H9 (cell line): ENCODE measurements around the gene TOMM70. TPM values are rescaled to one million over a fixed set of nuclear protein-coding genes. Genes with fewer than 3 reads are reported as not detected.

ENCODE experiments used
- DNase-seq: peaks from one replicate; pipeline ENCODE4 v3.0.0-alpha.2; 2017
- H2AFZ ChIP-seq: one replicate; pipeline ENCODE4 v1.6.1; 2013; ENCODE audit warnings: mild to moderate bottlenecking, low read length, control low read depth, moderate library complexity
- H2AK5ac ChIP-seq: 2 replicates; pipeline ENCODE4 v1.6.1; 2013; ENCODE audit warnings: low read length, control low read depth, mixed read lengths; ENCODE audit not compliant: insufficient read length
- H2BK120ac ChIP-seq: one replicate; pipeline ENCODE4 v1.6.1; 2013; ENCODE audit warnings: low read depth, mild to moderate bottlenecking, low read length, control low read depth, inconsistent platforms; ENCODE audit not compliant: poor library complexity, severe bottlenecking
- H2BK12ac ChIP-seq: 2 replicates; pipeline ENCODE4 v1.6.1; 2013; ENCODE audit warnings: low read length, control low read depth, mixed read lengths, low read depth; ENCODE audit not compliant: insufficient read length
- H2BK15ac ChIP-seq: 2 replicates; pipeline ENCODE4 v1.6.1; 2013; ENCODE audit warnings: low read depth, low read length, control low read depth
- H2BK20ac ChIP-seq: one replicate; pipeline ENCODE4 v1.6.1; 2013; ENCODE audit warnings: low read depth, mild to moderate bottlenecking, low read length, control low read depth, inconsistent platforms; ENCODE audit not compliant: poor library complexity, severe bottlenecking
- H2BK5ac ChIP-seq: 2 replicates; pipeline ENCODE4 v1.6.1; 2013; ENCODE audit warnings: low read length, control low read depth, mixed read lengths; ENCODE audit not compliant: insufficient read length
- H3K14ac ChIP-seq: 2 replicates; pipeline ENCODE4 v1.6.1; 2013; ENCODE audit warnings: low read length, control low read depth; ENCODE audit not compliant: insufficient read depth
- H3K18ac ChIP-seq: 2 replicates; pipeline ENCODE4 v1.6.1; 2013; ENCODE audit warnings: low read depth, mild to moderate bottlenecking, mixed read lengths, low read length, control low read depth; ENCODE audit not compliant: insufficient read length
- H3K23ac ChIP-seq: 2 replicates; pipeline ENCODE4 v1.6.1; 2013; ENCODE audit warnings: low read length, control low read depth, mixed read lengths, low read depth; ENCODE audit not compliant: insufficient read length
- H3K23me2 ChIP-seq: 2 replicates; pipeline ENCODE4 v1.6.1; 2013; ENCODE audit warnings: low read depth, mild to moderate bottlenecking, mixed read lengths, low read length, control low read depth; ENCODE audit not compliant: insufficient read length, poor library complexity, severe bottlenecking
- H3K27ac ChIP-seq: 2 replicates; pipeline ENCODE4 v1.5.1; 2013; ENCODE audit warnings: low read length, control low read depth, mixed read lengths, low read depth; ENCODE audit not compliant: insufficient read length
- H3K27me3 ChIP-seq: 2 replicates; pipeline ENCODE4 v1.6.1; 2013; ENCODE audit warnings: low read length, control low read depth, inconsistent platforms; ENCODE audit not compliant: insufficient read depth
- H3K4ac ChIP-seq: 2 replicates; pipeline ENCODE4 v1.6.1; 2013; ENCODE audit warnings: low read depth, mild to moderate bottlenecking, control low read depth, inconsistent platforms, low read length, moderate library complexity
- H3K4me1 ChIP-seq: 2 replicates; pipeline ENCODE4 v1.6.1; 2013; ENCODE audit warnings: low read length, control low read depth, inconsistent platforms; ENCODE audit not compliant: insufficient read depth
- H3K4me2 ChIP-seq: 2 replicates; pipeline ENCODE4 v1.6.1; 2013; ENCODE audit warnings: low read length, control low read depth, mixed read lengths; ENCODE audit not compliant: insufficient read length, insufficient read depth
- H3K56ac ChIP-seq: 2 replicates; pipeline ENCODE4 v1.6.1; 2013; ENCODE audit warnings: low read depth, mild to moderate bottlenecking, mixed read lengths, low read length, control low read depth; ENCODE audit not compliant: insufficient read length
- H3K79me1 ChIP-seq: 2 replicates; pipeline ENCODE4 v1.6.1; 2013; ENCODE audit warnings: low read depth, mild to moderate bottlenecking, moderate library complexity, low read length, control low read depth, inconsistent platforms; ENCODE audit not compliant: insufficient read depth, poor library complexity, severe bottlenecking
- H3K79me2 ChIP-seq: 2 replicates; pipeline ENCODE4 v1.6.1; 2013; ENCODE audit warnings: low read length, control low read depth, inconsistent platforms; ENCODE audit not compliant: insufficient read depth
- H3K9ac ChIP-seq: 2 replicates; pipeline ENCODE4 v1.6.1; 2013; ENCODE audit warnings: low read length, control low read depth, mixed read lengths; ENCODE audit not compliant: insufficient read length; ENCODE audit errors: extremely low read depth
- H3K9me3 ChIP-seq: one replicate; pipeline ENCODE4 v1.6.1; 2013; ENCODE audit warnings: low read depth, low read length, inconsistent platforms; ENCODE audit not compliant: control insufficient read depth
- H3T11ph ChIP-seq: one replicate; pipeline ENCODE4 v1.6.1; 2013; ENCODE audit warnings: mild to moderate bottlenecking, low read length, control low read depth, inconsistent platforms
- H4K20me1 ChIP-seq: one replicate; pipeline ENCODE4 v1.6.1; 2013; ENCODE audit not compliant: control insufficient read depth, insufficient read length, insufficient read depth
- H4K5ac ChIP-seq: 2 replicates; pipeline ENCODE4 v1.6.1; 2013; ENCODE audit warnings: low read depth, mild to moderate bottlenecking, mixed read lengths, low read length, control low read depth; ENCODE audit not compliant: insufficient read length
- H4K8ac ChIP-seq: replicated peaks from 2 replicates; pipeline ENCODE4 v1.6.1; 2013; ENCODE audit warnings: low read length, control low read depth, mixed read lengths, low read depth; ENCODE audit not compliant: insufficient read length
- H4K91ac ChIP-seq: 2 replicates; pipeline ENCODE4 v1.6.1; 2013; ENCODE audit warnings: low read depth, mild to moderate bottlenecking, moderate library complexity, mixed read lengths, low read length, control low read depth; ENCODE audit not compliant: insufficient read length
- H3K27ac Mint-ChIP-seq, 3 experiments: 2 replicates in 2 of 3; 3 replicates in 1 of 3; pipeline ENCODE4 v1.8.0; 2020 to 2021; ENCODE audit warnings: mixed read lengths in 3 of 3, mild to moderate bottlenecking in 1 of 3, moderate library complexity in 1 of 3
- H3K27me3 Mint-ChIP-seq: 2 replicates; pipeline ENCODE4 v1.8.0; 2021; ENCODE audit warnings: low read depth, mild to moderate bottlenecking, moderate library complexity, mixed read lengths
- H3K36me3 Mint-ChIP-seq, 3 experiments: 2 replicates in 2 of 3; 3 replicates in 1 of 3; pipeline ENCODE4 v1.8.0; 2020 to 2021; ENCODE audit warnings: low read depth in 3 of 3, mixed read lengths in 3 of 3; ENCODE audit not compliant: insufficient read depth in 1 of 3
- H3K4me1 Mint-ChIP-seq, 2 experiments: 2 replicates each; pipeline ENCODE4 v1.8.0; 2020; ENCODE audit warnings: mixed read lengths in 2 of 2
- H3K4me3 Mint-ChIP-seq, 2 experiments: 2 replicates in 1 of 2; 3 replicates in 1 of 2; pipeline ENCODE4 v1.8.0; 2020 to 2021; ENCODE audit warnings: mild to moderate bottlenecking in 2 of 2, mixed read lengths in 2 of 2, moderate library complexity in 1 of 2
- H3K9me3 Mint-ChIP-seq, 2 experiments: 2 replicates in 1 of 2; 3 replicates in 1 of 2; pipeline ENCODE4 v1.8.0; 2020; ENCODE audit warnings: mild to moderate bottlenecking in 2 of 2, mixed read lengths in 2 of 2, moderate library complexity in 1 of 2
- CTCF ChIP-seq: fragments of 200-600 bp; sonication (generic); conservative IDR thresholded peaks from 3 replicates; pipeline ENCODE4 v1.8.0; 2021; ENCODE audit warnings: antibody characterized with exemption, mild to moderate bottlenecking
- total RNA-seq: library from RNA; stranded (reverse); gene quantifications from 2 replicates; pipeline ENCODE4 v1.2.1, GENCODE V29; 2021

TOMM70 gene
- total RNA-seq, 1 experiment from 2014 or later: 53.0 TPM

GRCh38 chr3:100374521-100374920 lies 26.4 kb downstream of the TOMM70 start:
- no peak overlapping the region for H2BK15ac ChIP-seq
- H4K20me1 ChIP-seq: no peaks in the 10 kb centered on the region
- H3K14ac ChIP-seq: no peak overlapping the region
- H3K18ac ChIP-seq: no peak overlapping the region
- H2AFZ ChIP-seq: no peak overlapping the region
- H4K91ac ChIP-seq: no peak overlapping the region
- Mint-ChIP-seq H3K4me1 (peaks cover 0 to 6% of the 10 kb centered on the region in 2 experiments; a peak in 1 of 4 replicates), H3K27ac (no peak overlapping the region), H3K36me3 (peaks cover 7 to 69% (median 48%) of the 10 kb centered on the region in 3 experiments; a peak in 6 of 7 replicates), H3K9me3 (no peaks in the 10 kb centered on the region), H3K27me3 (no peaks in the 10 kb centered on the region), H3K4me3 (no peak overlapping the region)
- H3K4me1 ChIP-seq: no peaks in the 10 kb centered on the region
- H3K9ac ChIP-seq: no peak overlapping the region
- H3K79me1 ChIP-seq: peaks cover 2% of the 10 kb centered on the region
- no peak for DNase-seq
- H2BK120ac ChIP-seq: no peak overlapping the region
- H3K79me2 ChIP-seq: no peaks in the 10 kb centered on the region
- H3K56ac ChIP-seq: no peak overlapping the region
- H3K27me3 ChIP-seq: no peaks in the 10 kb centered on the region
- H3T11ph ChIP-seq: no peak overlapping the region
- no peak overlapping the region for H3K4me2 ChIP-seq
- no peaks in the 10 kb centered on the region for H3K23me2 ChIP-seq
- no peak overlapping the region for H3K27ac ChIP-seq
- H3K23ac ChIP-seq: no peak overlapping the region
- H2BK20ac ChIP-seq: no peak overlapping the region
- H3K4ac ChIP-seq: no peak overlapping the region
- no peak overlapping the region for H2BK5ac ChIP-seq
- TF ChIP-seq CTCF: no peak
- no peak overlapping the region for H4K5ac ChIP-seq
- no peaks in the 10 kb centered on the region for H3K9me3 ChIP-seq
- no peak overlapping the region for H2BK12ac ChIP-seq
- no peak overlapping the region for H4K8ac ChIP-seq
- no peak overlapping the region for H2AK5ac ChIP-seq
